Activated naive CD8-positive, alpha-beta T cell (primary cell): ENCODE data around the gene LTB4R.

ENCODE experiments used
- H3K27ac Mint-ChIP-seq: one replicate; pipeline ENCODE4 v1.8.0; 2021; ENCODE audit warnings: mixed read lengths
- H3K27me3 Mint-ChIP-seq: one replicate; pipeline ENCODE4 v1.8.0; 2021; ENCODE audit warnings: mixed read lengths
- H3K36me3 Mint-ChIP-seq: one replicate; pipeline ENCODE4 v1.8.0; 2021; ENCODE audit warnings: mixed read lengths
- H3K4me1 Mint-ChIP-seq: one replicate; pipeline ENCODE4 v1.8.0; 2021; ENCODE audit warnings: low read depth, mixed read lengths
- H3K4me3 Mint-ChIP-seq: one replicate; pipeline ENCODE4 v1.8.0; 2021; ENCODE audit warnings: mild to moderate bottlenecking, mixed read lengths
- H3K9me3 Mint-ChIP-seq: one replicate; pipeline ENCODE4 v1.8.0; 2021; ENCODE audit warnings: low read depth, mixed read lengths

The LTB4R gene

GRCh38 chr14:24307575-24308341 lies 3.5 kb upstream of the LTB4R start, which contains the start of gene CIDEB:
Gene CIDEB, minus strand, starts transcription at chr14:24307977. Its CDS starts 119 bp downstream, at chr14:24307858.
- Mint-ChIP-seq H3K4me1 (peaks cover 34% of the 10 kb centered on the region), H3K27ac (no peak within 1 kb of the TSS), H3K36me3 (peaks cover 8% of the 10 kb centered on the region)

GRCh38 chr14:24308342-24309124 lies 2.8 kb upstream of the LTB4R start:
- Mint-ChIP-seq H3K4me1 (peaks cover 42% of the 10 kb centered on the region), H3K4me3 (no peak overlapping the region), H3K36me3 (peaks cover 8% of the 10 kb centered on the region), H3K27ac (no peak overlapping the region), H3K27me3 (no peaks in the 10 kb centered on the region), H3K9me3 (no peaks in the 10 kb centered on the region)

More at GRCh38 chr14:24307575-24308341, 3.5 kb upstream of the LTB4R start, which contains the start of gene CIDEB:
- no peaks in the 10 kb centered on the region for H3K9me3 Mint-ChIP-seq
- no peaks in the 10 kb centered on the region for H3K27me3 Mint-ChIP-seq
- H3K4me3 Mint-ChIP-seq, result no peak within 1 kb of the TSS

GRCh38 chr14:24309538-24310264 lies 1.6 kb upstream of the LTB4R start, which contains the start of gene LTB4R2:
Gene LTB4R2, plus strand, starts transcription at chr14:24310140. Its CDS starts 525 bp downstream, at chr14:24310665.
- H3K27ac Mint-ChIP-seq, result peak within 1 kb of the TSS; percentile 46
- peaks cover 54% of the 10 kb centered on the region for H3K4me1 Mint-ChIP-seq
- peaks cover 8% of the 10 kb centered on the region for H3K36me3 Mint-ChIP-seq
- H3K4me3 Mint-ChIP-seq, result peak within 1 kb of the TSS; percentile 80
- H3K27me3 Mint-ChIP-seq, result no peaks in the 10 kb centered on the region
- no peaks in the 10 kb centered on the region for H3K9me3 Mint-ChIP-seq

GRCh38 chr14:24310265-24310645 lies 1.0 kb upstream of the LTB4R start:
- no peaks in the 10 kb centered on the region for H3K27me3 Mint-ChIP-seq
- peaks cover 3% of the 10 kb centered on the region for H3K36me3 Mint-ChIP-seq
- no peaks in the 10 kb centered on the region for H3K9me3 Mint-ChIP-seq
- peaks cover 58% of the 10 kb centered on the region for H3K4me1 Mint-ChIP-seq
- peak overlapping the region; percentile 80 for H3K4me3 Mint-ChIP-seq
- H3K27ac Mint-ChIP-seq, result peak overlapping the region; percentile 46

GRCh38 chr14:24311837-24312615 lies 724 bp downstream of the LTB4R start:
- Mint-ChIP-seq H3K4me3 (peak overlapping the region; percentile 77), H3K9me3 (no peaks in the 10 kb centered on the region), H3K27me3 (no peaks in the 10 kb centered on the region), H3K27ac (peak overlapping the region; percentile 61), H3K36me3 (peaks cover 2% of the 10 kb centered on the region), H3K4me1 (peaks cover 61% of the 10 kb centered on the region)

GRCh38 chr14:24312736-24313507 lies 1.6 kb downstream of the LTB4R start:
- Mint-ChIP-seq H3K27ac (peak overlapping the region; percentile 41), H3K36me3 (peaks cover 2% of the 10 kb centered on the region), H3K4me1 (peaks cover 66% of the 10 kb centered on the region), H3K27me3 (no peaks in the 10 kb centered on the region), H3K9me3 (no peaks in the 10 kb centered on the region), H3K4me3 (peak overlapping the region; percentile 49)

- Mint-ChIP-seq H3K36me3 (peaks cover under 1% of the 10 kb centered on the region), H3K4me1 (peaks cover 61% of the 10 kb centered on the region), H3K9me3 (no peaks in the 10 kb centered on the region), H3K27me3 (no peaks in the 10 kb centered on the region), H3K27ac (peak overlapping the region; percentile 5), H3K4me3 (peak overlapping the region; percentile 2)
Measured at GRCh38 chr14:24313913-24314312, 2.6 kb downstream of the LTB4R start.

GRCh38 chr14:24314377-24315193 lies 3.3 kb downstream of the LTB4R start:
- Mint-ChIP-seq H3K27ac (no peak overlapping the region), H3K9me3 (no peaks in the 10 kb centered on the region)

GRCh38 chr14:24315243-24315806 lies 4.0 kb downstream of the LTB4R start:
- Mint-ChIP-seq H3K4me1 (peaks cover 47% of the 10 kb centered on the region), H3K4me3 (no peak overlapping the region), H3K27ac (no peak overlapping the region)

More at GRCh38 chr14:24314377-24315193, 3.3 kb downstream of the LTB4R start:
- Mint-ChIP-seq H3K27me3 (no peaks in the 10 kb centered on the region), H3K4me1 (peaks cover 55% of the 10 kb centered on the region), H3K4me3 (no peak overlapping the region), H3K36me3 (no peaks in the 10 kb centered on the region)

GRCh38 chr14:24315807-24316596 lies 4.7 kb downstream of the LTB4R start:
- H3K9me3 Mint-ChIP-seq, result no peaks in the 10 kb centered on the region
- H3K4me1 Mint-ChIP-seq, result peaks cover 47% of the 10 kb centered on the region
- no peak overlapping the region for H3K4me3 Mint-ChIP-seq
- H3K27ac Mint-ChIP-seq, result no peak overlapping the region
- no peaks in the 10 kb centered on the region for H3K36me3 Mint-ChIP-seq
- no peaks in the 10 kb centered on the region for H3K27me3 Mint-ChIP-seq

More at GRCh38 chr14:24315243-24315806, 4.0 kb downstream of the LTB4R start:
- no peaks in the 10 kb centered on the region for H3K27me3 Mint-ChIP-seq
- H3K9me3 Mint-ChIP-seq, result no peaks in the 10 kb centered on the region
- no peaks in the 10 kb centered on the region for H3K36me3 Mint-ChIP-seq

- peaks cover 47% of the 10 kb centered on the region for H3K4me1 Mint-ChIP-seq
- H3K27me3 Mint-ChIP-seq, result no peaks in the 10 kb centered on the region
- H3K27ac Mint-ChIP-seq, result no peak overlapping the region
- H3K36me3 Mint-ChIP-seq, result no peaks in the 10 kb centered on the region
- no peaks in the 10 kb centered on the region for H3K9me3 Mint-ChIP-seq
- no peak overlapping the region for H3K4me3 Mint-ChIP-seq
Measured at GRCh38 chr14:24316597-24316950, 5.3 kb downstream of the LTB4R start.
